Suprapubic skin (tissue), 4 donors: ENCODE results near the gene TMEM143. TPM values are rescaled to one million over a fixed set of nuclear protein-coding genes. Genes with fewer than 3 reads are reported as not detected.
A peak's percentile ranks its signal among the peaks of the same experiment; 100 is the strongest.
"Not testable (repeated sequence)": the region's sequence is repeated elsewhere in the genome, so short reads cannot be mapped to it uniquely, and the experiment has no call there.

Source experiments
- DNase-seq, 2 donors: peaks; one replicate each; pipeline ENCODE4 v3.0.0-alpha.2; 2019; ENCODE audit warnings: low spot score in 2 of 2
- H3K27ac ChIP-seq: fragments of 200-600 bp; sonication (generic); one replicate; pipeline ENCODE4 v1.5.1; 2019
- H3K27me3 ChIP-seq: fragments of 200-600 bp; sonication (generic); one replicate; pipeline ENCODE4 v1.5.1; 2019
- H3K36me3 ChIP-seq: fragments of 200-600 bp; sonication (generic); one replicate; pipeline ENCODE4 v1.5.1; 2019
- H3K4me1 ChIP-seq: fragments of 200-600 bp; sonication (generic); one replicate; pipeline ENCODE4 v1.5.1; 2019
- H3K4me3 ChIP-seq: fragments of 200-600 bp; sonication (generic); one replicate; pipeline ENCODE4 v1.5.1; 2019; ENCODE audit warnings: mild to moderate bottlenecking
- H3K9me3 ChIP-seq: fragments of 200-600 bp; sonication (generic); one replicate; pipeline ENCODE4 v1.5.1; 2019
- CTCF ChIP-seq, 2 donors: fragments of 200-600 bp in 1 of 2; fragments of 450-650 bp in 1 of 2; sonication (generic) in 1 of 2; IDR thresholded peaks; one replicate each; pipeline ENCODE4 v1.5.1; 2016 to 2019; ENCODE audit warnings: antibody characterized with exemption in 2 of 2, mild to moderate bottlenecking in 1 of 2, moderate library complexity in 1 of 2
- EP300 ChIP-seq: sonication (generic); formaldehyde crosslinking; IDR thresholded peaks from one replicate; pipeline ENCODE4 v1.6.1; 2017; ENCODE audit warnings: antibody characterized with exemption
- POLR2A ChIP-seq, 2 donors: fragments of 450-650 bp; IDR thresholded peaks; one replicate each; pipeline ENCODE4 v1.6.1; 2017; ENCODE audit warnings: antibody characterized with exemption in 2 of 2, mild to moderate bottlenecking in 2 of 2, moderate library complexity in 2 of 2
- POLR2AphosphoS5 ChIP-seq, 3 donors: sonication (generic); formaldehyde crosslinking; IDR thresholded peaks; one replicate each; pipeline ENCODE4 v1.6.1; 2017; ENCODE audit warnings: antibody characterized with exemption in 3 of 3
- WGBS: methylation state at CpG from one replicate; pipeline ENCODE4 v1.1.5; 2018; 5-methylcytosine and 5-hydroxymethylcytosine counted together
- total RNA-seq, 4 donors: library from RNA; depleted of rRNA; stranded (reverse); fragments of >200 nt; gene quantifications; one replicate each; pipeline ENCODE4 v1.1.0, GENCODE V29; 2016

The TMEM143 gene
- total RNA-seq, 4 donors from 2014 or later = 7.8 to 14.7 (median 9.3) TPM

GRCh38 chr19:48393559-48394330 is 30.0 kb upstream of the TMEM143 start, which contains the start of gene GRIN2D:
Gene GRIN2D (plus strand): TSS chr19:48393668. CDS start chr19:48398393, 4,725 bp downstream.
- H3K27ac ChIP-seq = no peak within 1 kb of the TSS
- peaks cover 48% of the 10 kb centered on the region for H3K27me3 ChIP-seq
- peaks cover 8% of the 10 kb centered on the region for H3K36me3 ChIP-seq
- H3K4me1 ChIP-seq = peaks cover 67% of the 10 kb centered on the region
- 4% methylated on average over 4 of the region's 40 CpGs for WGBS
- DNase-seq = no peak
- TF ChIP-seq EP300 (no peak), POLR2A (IDR thresholded peaks at IDR 0.05) (no peak), CTCF (IDR thresholded peaks at IDR 0.05) (no peak), POLR2AphosphoS5 (IDR thresholded peaks at IDR 0.05) (no peak)
- no peaks in the 10 kb centered on the region for H3K9me3 ChIP-seq
- peak within 1 kb of the TSS; percentile 38 for H3K4me3 ChIP-seq

GRCh38 chr19:48392860-48393558 is 29.3 kb upstream of the TMEM143 start:
- H3K9me3 ChIP-seq = no peaks in the 10 kb centered on the region
- H3K4me3 ChIP-seq = peak overlapping the region; percentile 38
- H3K27ac ChIP-seq = no peak overlapping the region
- TF ChIP-seq CTCF (IDR thresholded peaks at IDR 0.05) = no peak
- TF ChIP-seq POLR2A (IDR thresholded peaks at IDR 0.05) = no peak
- TF ChIP-seq POLR2AphosphoS5 (IDR thresholded peaks at IDR 0.05) = no peak
- no peak for TF ChIP-seq EP300
- WGBS = 76% methylated on average over 9 of the region's 15 CpGs
- peaks cover 48% of the 10 kb centered on the region for H3K27me3 ChIP-seq
- DNase-seq = no peak
- H3K36me3 ChIP-seq = peaks cover 15% of the 10 kb centered on the region
- peaks cover 65% of the 10 kb centered on the region for H3K4me1 ChIP-seq

GRCh38 chr19:48392006-48392344 is 28.2 kb upstream of the TMEM143 start:
- DNase-seq, H3K9me3 ChIP-seq, H3K4me3 ChIP-seq, H3K27ac ChIP-seq: not testable (repeated sequence)
- peaks cover 55% of the 10 kb centered on the region for H3K4me1 ChIP-seq
- 83% methylated on average over 1 of the region's 1 CpG for WGBS
- H3K27me3 ChIP-seq = peaks cover 41% of the 10 kb centered on the region
- H3K36me3 ChIP-seq = peaks cover 25% of the 10 kb centered on the region

GRCh38 chr19:48391100-48392005 is 27.6 kb upstream of the TMEM143 start, which contains the start of gene KDELR1:
Gene KDELR1 (minus strand): TSS chr19:48391551. CDS start chr19:48391358, 193 bp downstream.
- Histone ChIP-seq H3K27ac (peak within 1 kb of the TSS; percentile 88), H3K27me3 (peaks cover 35% of the 10 kb centered on the region), H3K4me1 (peaks cover 49% of the 10 kb centered on the region), H3K36me3 (peaks cover 31% of the 10 kb centered on the region), H3K9me3 (no peaks in the 10 kb centered on the region), H3K4me3 (peak within 1 kb of the TSS; percentile 79)
- peak; percentile 85 to 88 for DNase-seq
- WGBS = 2% methylated on average over 25 of the region's 42 CpGs
- TF ChIP-seq POLR2A (IDR thresholded peaks at IDR 0.05) (peak in 1 of 2 donors; percentile 42), EP300 (no peak), CTCF (IDR thresholded peaks at IDR 0.05) (peak; percentile 63 to 94), POLR2AphosphoS5 (IDR thresholded peaks at IDR 0.05) (no peak)

GRCh38 chr19:48390188-48391099 is 26.7 kb upstream of the TMEM143 start:
- Histone ChIP-seq H3K27ac (peak overlapping the region; percentile 88), H3K9me3 (no peaks in the 10 kb centered on the region), H3K4me3 (peak overlapping the region; percentile 79), H3K27me3 (peaks cover 26% of the 10 kb centered on the region), H3K4me1 (peaks cover 40% of the 10 kb centered on the region), H3K36me3 (peaks cover 40% of the 10 kb centered on the region)
- TF ChIP-seq POLR2AphosphoS5 (IDR thresholded peaks at IDR 0.05) (peak in 1 of 3 donors; percentile 23), CTCF (IDR thresholded peaks at IDR 0.05) (peak; percentile 20 to 81), POLR2A (IDR thresholded peaks at IDR 0.05) (no peak)
- peak; percentile 84 to 87 for DNase-seq
- WGBS = 3% methylated on average over 22 of the region's 24 CpGs
